ENCODE measurements around the gene ILDR1.

GRCh38 chr3:121956363-121956762, 65.7 kb downstream of the ILDR1 start:
- TF ChIP-seq CTCF (IDR thresholded peaks at IDR 0.05) = no peak
- no peak for TF ChIP-seq POLR2A (IDR thresholded peaks at IDR 0.05)

Data from adrenal gland (tissue), 5 donors.